GM10266 (cell line): ENCODE results near the gene CREB3L4.
"Not testable (repeated sequence)": the region's sequence is repeated elsewhere in the genome, so short reads cannot be mapped to it uniquely, and the experiment has no call there.

Experiments used
- DNase-seq: peaks from one replicate; pipeline ENCODE4 v3.0.0; 2012; ENCODE audit errors: extremely low spot score
- TF ChIP-seq, protein P1 (sequence below): IDR thresholded peaks from 2 replicates; pipeline ENCODE4 v1.5.1; 2012; ENCODE audit warnings: mild to moderate bottlenecking, low read depth; ENCODE audit not compliant: control insufficient read depth, insufficient read depth; ENCODE audit errors: missing control alignments

CREB3L4 gene

DNA sequence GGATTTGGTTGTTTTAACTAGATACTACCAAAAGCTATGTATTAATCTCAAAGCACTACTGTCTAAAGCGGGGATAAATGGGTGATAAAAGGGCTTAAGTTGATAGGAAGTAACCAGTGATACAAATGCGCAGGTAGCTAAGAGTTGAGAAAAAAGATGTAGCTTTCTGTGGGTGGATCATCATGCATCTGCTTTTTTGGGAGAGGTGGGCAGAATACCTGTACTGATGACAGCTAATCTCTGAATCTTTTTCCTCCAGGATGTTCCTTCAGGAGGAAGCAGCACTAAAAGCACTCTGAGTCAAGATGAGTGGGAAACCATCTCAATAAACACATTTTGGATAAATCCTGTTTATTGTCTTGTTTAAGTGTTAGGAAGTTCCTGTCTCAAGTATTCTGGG lies 24.1 kb downstream of the CREB3L4 start:
- DNase-seq = no peak
- TF ChIP-seq, protein P1, sequence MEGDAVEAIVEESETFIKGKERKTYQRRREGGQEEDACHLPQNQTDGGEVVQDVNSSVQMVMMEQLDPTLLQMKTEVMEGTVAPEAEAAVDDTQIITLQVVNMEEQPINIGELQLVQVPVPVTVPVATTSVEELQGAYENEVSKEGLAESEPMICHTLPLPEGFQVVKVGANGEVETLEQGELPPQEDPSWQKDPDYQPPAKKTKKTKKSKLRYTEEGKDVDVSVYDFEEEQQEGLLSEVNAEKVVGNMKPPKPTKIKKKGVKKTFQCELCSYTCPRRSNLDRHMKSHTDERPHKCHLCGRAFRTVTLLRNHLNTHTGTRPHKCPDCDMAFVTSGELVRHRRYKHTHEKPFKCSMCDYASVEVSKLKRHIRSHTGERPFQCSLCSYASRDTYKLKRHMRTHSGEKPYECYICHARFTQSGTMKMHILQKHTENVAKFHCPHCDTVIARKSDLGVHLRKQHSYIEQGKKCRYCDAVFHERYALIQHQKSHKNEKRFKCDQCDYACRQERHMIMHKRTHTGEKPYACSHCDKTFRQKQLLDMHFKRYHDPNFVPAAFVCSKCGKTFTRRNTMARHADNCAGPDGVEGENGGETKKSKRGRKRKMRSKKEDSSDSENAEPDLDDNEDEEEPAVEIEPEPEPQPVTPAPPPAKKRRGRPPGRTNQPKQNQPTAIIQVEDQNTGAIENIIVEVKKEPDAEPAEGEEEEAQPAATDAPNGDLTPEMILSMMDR = no peak

DNA sequence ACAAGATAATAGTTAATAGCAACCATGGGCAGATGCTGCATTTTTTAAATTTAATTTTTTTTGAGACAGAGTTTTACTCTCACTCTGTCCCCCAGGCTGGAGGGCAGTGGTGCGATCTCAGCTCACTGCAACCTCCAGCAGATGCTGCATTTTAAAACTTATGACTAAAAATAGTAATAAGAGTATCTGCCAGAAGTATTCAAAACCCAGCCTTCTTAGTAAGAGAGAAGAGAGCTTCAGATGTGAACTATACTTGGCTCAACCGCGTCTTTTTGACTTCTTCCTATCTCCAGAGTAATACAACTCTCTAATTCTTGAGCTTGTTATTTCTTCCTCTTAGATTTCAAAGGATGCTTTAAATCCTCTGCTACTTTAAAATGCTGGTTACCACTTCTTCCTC lies 27.5 kb downstream of the CREB3L4 start:
- TF ChIP-seq, protein P1 = no peak
- DNase-seq = no peak

DNA sequence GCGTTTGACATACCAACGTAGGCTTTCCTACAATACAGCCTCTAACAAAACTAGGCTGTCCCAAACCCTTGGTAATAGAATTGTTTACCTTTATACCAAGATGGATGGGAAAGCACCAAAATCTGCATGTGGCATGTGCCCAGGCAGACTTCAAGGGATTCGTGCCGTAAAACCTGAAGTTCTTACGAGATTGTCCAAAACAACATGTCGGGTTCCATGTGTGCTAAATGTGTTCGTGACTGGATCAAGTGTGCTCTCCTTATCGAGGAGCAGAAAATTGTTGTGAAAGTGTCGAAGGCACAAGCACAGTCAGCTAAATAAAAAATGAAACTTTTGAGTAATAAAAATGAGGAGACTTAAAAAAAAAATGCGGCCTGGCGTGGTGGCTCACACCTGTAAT lies 27.9 kb downstream of the CREB3L4 start:
- TF ChIP-seq, protein P1 = no peak
- no peak for DNase-seq

DNA sequence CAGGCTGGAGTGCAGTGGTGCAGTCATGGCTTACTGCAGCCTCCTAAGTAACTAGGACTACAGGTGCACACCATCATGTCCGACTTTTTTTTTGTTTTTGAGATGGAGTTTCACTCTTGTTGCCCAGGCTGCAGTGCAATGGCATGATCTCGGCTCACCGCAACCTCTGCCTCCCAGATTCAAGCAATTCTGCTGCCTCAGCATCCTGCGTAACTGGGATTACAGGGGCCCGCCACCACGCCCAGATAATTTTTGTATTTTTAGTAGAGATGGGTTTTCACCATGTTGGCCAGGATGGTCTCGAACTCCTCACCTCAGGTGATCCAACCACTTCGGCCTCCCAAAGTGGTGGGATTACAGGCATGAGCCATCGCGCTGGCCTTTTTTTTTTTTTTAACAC lies 29.2 kb downstream of the CREB3L4 start:
- not testable (repeated sequence) for DNase-seq

DNA sequence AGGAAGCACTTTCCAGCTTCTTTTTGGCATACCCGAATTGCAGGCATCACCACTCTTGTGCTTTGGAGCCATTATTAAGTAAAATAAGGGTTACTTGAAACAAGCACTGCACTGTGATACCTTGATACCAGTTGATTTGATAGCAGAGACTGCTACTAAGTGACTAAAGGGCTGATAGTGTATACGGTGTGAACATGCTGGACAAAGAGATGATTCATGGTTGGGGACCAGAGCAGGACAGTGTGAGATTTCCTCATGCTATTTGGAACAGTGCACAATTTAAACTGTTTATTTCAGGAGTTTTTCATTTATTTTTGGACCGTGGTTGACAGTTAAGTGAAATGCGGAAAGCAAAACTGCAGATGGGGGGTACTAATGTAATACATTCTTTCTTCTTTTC lies 32.7 kb downstream of the CREB3L4 start:
- TF ChIP-seq, protein P1 = no peak
- no peak for DNase-seq

DNA sequence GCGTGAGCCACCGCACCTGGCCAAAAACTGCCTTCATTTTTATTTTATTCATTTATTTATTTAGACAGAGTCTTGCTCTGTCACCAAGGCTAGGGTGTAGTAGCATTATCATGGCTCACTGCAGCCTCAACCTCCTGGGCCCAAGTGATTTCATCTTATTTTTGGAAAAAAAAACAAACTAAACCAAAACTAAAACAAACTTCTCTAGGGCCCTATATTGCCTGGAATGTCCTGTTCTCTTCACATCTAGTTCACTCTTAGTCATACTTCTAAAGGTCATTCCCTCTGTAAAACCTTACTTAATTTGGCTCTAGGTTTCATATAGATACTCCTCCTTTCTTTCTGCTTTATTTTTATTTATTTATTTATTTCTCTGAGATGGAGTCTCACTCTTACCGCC lies 38.4 kb downstream of the CREB3L4 start:
- no peak for DNase-seq
- TF ChIP-seq, protein P1 = no peak

DNA sequence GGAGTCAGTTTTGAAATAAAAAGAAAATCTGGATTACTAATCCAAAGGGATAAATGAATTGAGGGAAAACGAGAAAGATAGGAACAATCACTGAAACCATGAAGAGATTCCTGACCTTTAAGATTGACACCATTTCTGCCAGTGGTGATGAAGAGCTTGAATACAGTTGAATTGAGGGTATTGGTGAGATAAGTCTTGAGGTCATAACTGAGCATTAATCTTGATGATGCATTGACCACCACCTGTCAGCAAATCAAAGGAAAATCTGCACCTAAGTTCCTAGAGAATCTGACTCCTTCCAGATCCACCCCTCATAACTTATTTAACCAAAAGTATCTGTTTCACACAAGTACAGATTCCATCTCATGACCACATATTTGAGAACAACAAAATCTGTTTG lies 44.4 kb downstream of the CREB3L4 start:
- no peak for DNase-seq
- TF ChIP-seq, protein P1 = no peak

DNA sequence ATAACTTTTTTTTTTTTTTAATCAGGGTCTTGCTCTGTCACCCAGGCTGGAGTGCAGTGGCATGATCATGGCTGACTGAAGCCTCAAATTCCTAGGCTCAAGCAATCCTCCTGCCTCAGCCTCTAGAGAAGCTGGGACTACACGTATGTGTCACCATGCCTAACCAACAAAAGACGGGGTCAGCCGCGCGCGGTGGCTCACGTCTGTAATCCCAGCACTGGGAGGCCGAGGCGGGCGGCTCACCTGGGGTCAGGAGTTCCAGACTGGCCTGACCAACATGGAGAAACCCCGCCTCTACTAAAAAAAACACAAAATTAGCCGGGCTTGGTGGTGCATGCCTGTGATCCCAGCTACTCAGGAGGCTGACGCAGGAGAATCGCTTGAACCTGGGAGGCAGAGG lies 44.8 kb downstream of the CREB3L4 start:
- not testable (repeated sequence) for DNase-seq
